Naive thymus-derived CD4-positive, alpha-beta T cell (primary cell): ENCODE measurements around the gene WTAP. TPM values are rescaled to one million over a fixed set of nuclear protein-coding genes. Genes with fewer than 3 reads are reported as not detected.

ENCODE experiments used
- ATAC-seq: fragments of 150-1000 bp; cut with Tn5 transposase; 2 replicates; pipeline ENCODE4 v1.10.0; 2021; ENCODE audit warnings: mild to moderate bottlenecking, moderate library complexity
- CTCF ChIA-PET: fragments of 350-600 bp; sonication (Branson Sonifier 250); formaldehyde crosslinking; loops from one replicate; lab custom pipeline; 2021; ENCODE audit warnings: antibody characterized with exemption; lab: Charles Lee
- POLR2A ChIA-PET: fragments of 350-600 bp; sonication (Branson Sonifier 250); formaldehyde crosslinking; loops from one replicate; lab custom pipeline; 2021; ENCODE audit warnings: antibody characterized with exemption, inconsistent platforms; lab: Charles Lee
- DNase-seq, 9 donors: peaks; one replicate each; pipeline versions ENCODE4 v3.0.0 to v3.0.0-alpha.2; 2020 to 2022; ENCODE audit warnings: mixed read lengths in 1 of 9
- H3K27ac ChIP-seq: one replicate; pipeline ENCODE4 v1.7.0; 2013; ENCODE audit warnings: mild to moderate bottlenecking, low read depth, low read length, moderate library complexity
- H3K27me3 ChIP-seq, 2 donors: one replicate each; pipeline ENCODE4 v1.7.0; 2013; ENCODE audit warnings: low read length in 2 of 2, mild to moderate bottlenecking in 2 of 2, moderate library complexity in 2 of 2; ENCODE audit not compliant: control insufficient read depth in 2 of 2, insufficient read depth in 2 of 2
- H3K36me3 ChIP-seq, 3 experiments: 1 replicate in 2 of 3; 2 replicates in 1 of 3; pipeline ENCODE4 v1.7.0; 2013; ENCODE audit warnings: low read length in 3 of 3, mild to moderate bottlenecking in 3 of 3, moderate library complexity in 1 of 3; ENCODE audit not compliant: insufficient read depth in 3 of 3, control insufficient read depth in 2 of 3
- H3K4me1 ChIP-seq, 2 donors: one replicate each; pipeline ENCODE4 v1.7.0; 2013; ENCODE audit warnings: low read length in 2 of 2, mild to moderate bottlenecking in 2 of 2, moderate library complexity in 1 of 2; ENCODE audit not compliant: control insufficient read depth in 2 of 2, insufficient read depth in 2 of 2
- H3K4me3 ChIP-seq: 2 replicates; pipeline ENCODE4 v1.7.0; 2013; ENCODE audit warnings: mild to moderate bottlenecking, low read length
- H3K9me3 ChIP-seq, 3 experiments: 1 replicate in 2 of 3; 2 replicates in 1 of 3; pipeline ENCODE4 v1.7.0; 2013; ENCODE audit warnings: low read length in 3 of 3; ENCODE audit not compliant: control insufficient read depth in 2 of 3
- H3K27ac Mint-ChIP-seq, 9 donors: one replicate each; pipeline ENCODE4 v1.8.0; 2020 to 2022; ENCODE audit warnings: mixed read lengths in 9 of 9, mild to moderate bottlenecking in 8 of 9, moderate library complexity in 5 of 9, inconsistent platforms in 2 of 9
- H3K27me3 Mint-ChIP-seq, 5 donors: one replicate each; pipeline ENCODE4 v1.8.0; 2021 to 2022; ENCODE audit warnings: mixed read lengths in 5 of 5, mild to moderate bottlenecking in 1 of 5
- H3K36me3 Mint-ChIP-seq, 5 donors: one replicate each; pipeline ENCODE4 v1.8.0; 2020 to 2022; ENCODE audit warnings: mixed read lengths in 5 of 5, mild to moderate bottlenecking in 3 of 5, inconsistent platforms in 1 of 5
- H3K4me1 Mint-ChIP-seq, 7 donors: one replicate each; pipeline ENCODE4 v1.8.0; 2020 to 2022; ENCODE audit warnings: mixed read lengths in 7 of 7, mild to moderate bottlenecking in 3 of 7, inconsistent platforms in 1 of 7
- H3K4me3 Mint-ChIP-seq, 10 donors: one replicate each; pipeline ENCODE4 v1.8.0; 2020 to 2022; ENCODE audit warnings: mild to moderate bottlenecking in 10 of 10, mixed read lengths in 10 of 10, moderate library complexity in 6 of 10, inconsistent platforms in 2 of 10
- H3K9me3 Mint-ChIP-seq, 11 donors: one replicate each; pipeline ENCODE4 v1.8.0; 2020 to 2022; ENCODE audit warnings: mixed read lengths in 11 of 11, mild to moderate bottlenecking in 4 of 11, inconsistent platforms in 1 of 11, moderate library complexity in 1 of 11
- intact Hi-C, 2 donors: fragments of 100-400 bp; cut with micrococcal nuclease; formaldehyde crosslinking; loops; one replicate each; pipeline ENCODE4 v1.15.1; 2023
- polyA plus RNA-seq, 2 donors: library from polyadenylated mRNA; unstranded; fragments of 300-500 nt; fragmentation: Illumina TruSeq; gene quantifications; one replicate each; pipeline ENCODE4 v1.2.3, GENCODE V29; 2021
- total RNA-seq, 6 experiments: library from RNA in 5 of 6; stranded (reverse) in 5 of 6; gene quantifications; 1 replicate in 5 of 6; 2 replicates in 1 of 6; pipeline ENCODE4 v1.2.3 and lab custom pipeline; 2021 to 2026

Gene WTAP
- total and polyA plus RNA-seq, 7 experiments from 2014 or later, result 117 to 152 (median 133) TPM

- no peak for DNase-seq
- no peak overlapping the region for H3K4me3 ChIP-seq
- no peaks in the 10 kb centered on the region for H3K27me3 Mint-ChIP-seq
- ChIA-PET POLR2A (no interaction called here), CTCF (no interaction called here)
- H3K27ac ChIP-seq, result no peak overlapping the region
- H3K27me3 ChIP-seq, result no peaks in the 10 kb centered on the region
- peaks cover 19 to 81% (median 22%) of the 10 kb centered on the region in 3 experiments for H3K36me3 ChIP-seq
- H3K4me3 Mint-ChIP-seq, result no peak overlapping the region
- intact Hi-C loops, result no loop called here
- H3K36me3 Mint-ChIP-seq, result peaks cover 10 to 54% (median 29%) of the 10 kb centered on the region in 5 donors
- ATAC-seq, result no peak
- peaks cover 7 to 20% (median 8%) of the 10 kb centered on the region in 7 donors for H3K4me1 Mint-ChIP-seq
- H3K9me3 ChIP-seq, result no peaks in the 10 kb centered on the region
- peak overlapping the region in 5 of 9 donors; percentile 12 to 79 (median 45) for H3K27ac Mint-ChIP-seq
- H3K4me1 ChIP-seq, result peaks cover 0 to 2% of the 10 kb centered on the region in 2 donors
- no peaks in the 10 kb centered on the region for H3K9me3 Mint-ChIP-seq
Measured at GRCh38 chr6:159777240-159777904, 50.1 kb downstream of the WTAP start.

- Histone ChIP-seq H3K4me3 (no peak overlapping the region), H3K27ac (no peak overlapping the region), H3K9me3 (no peaks in the 10 kb centered on the region), H3K36me3 (peaks cover 19 to 88% (median 29%) of the 10 kb centered on the region in 3 experiments), H3K27me3 (no peaks in the 10 kb centered on the region), H3K4me1 (peaks cover 0 to 7% of the 10 kb centered on the region in 2 donors)
- Mint-ChIP-seq H3K4me3 (no peak overlapping the region), H3K36me3 (peaks cover 17 to 60% (median 36%) of the 10 kb centered on the region in 5 donors), H3K4me1 (peaks cover 13 to 28% (median 16%) of the 10 kb centered on the region in 7 donors), H3K27me3 (no peaks in the 10 kb centered on the region), H3K27ac (peak overlapping the region in 5 of 9 donors; percentile 14 to 64 (median 59)), H3K9me3 (no peaks in the 10 kb centered on the region)
- ATAC-seq (no peak), DNase-seq (no peak)
- ChIA-PET POLR2A (no interaction called here), CTCF (no interaction called here)
- intact Hi-C loops, result no loop called here
Measured at GRCh38 chr6:159778131-159778530, 50.8 kb downstream of the WTAP start.

GRCh38 chr6:159778542-159779103 is 51.3 kb downstream of the WTAP start:
- Mint-ChIP-seq H3K27me3 (no peaks in the 10 kb centered on the region), H3K36me3 (peaks cover 17 to 65% (median 38%) of the 10 kb centered on the region in 5 donors), H3K27ac (peak overlapping the region in 4 of 9 donors; percentile 14 to 64 (median 60)), H3K4me1 (peaks cover 13 to 28% (median 20%) of the 10 kb centered on the region in 7 donors), H3K4me3 (no peak overlapping the region), H3K9me3 (no peaks in the 10 kb centered on the region)
- Histone ChIP-seq H3K36me3 (peaks cover 19 to 93% (median 29%) of the 10 kb centered on the region in 3 experiments), H3K27ac (no peak overlapping the region), H3K4me1 (peaks cover 0 to 7% of the 10 kb centered on the region in 2 donors), H3K4me3 (no peak overlapping the region), H3K9me3 (no peaks in the 10 kb centered on the region), H3K27me3 (no peaks in the 10 kb centered on the region)
- DNase-seq (no peak), ATAC-seq (no peak)
- POLR2A ChIA-PET, result interaction anchor here (1.3 kb wide), 1 partner anchor 17 kb away, joined by 3 read pairs; the partner anchor contains the start of gene ACAT2
- CTCF ChIA-PET, result no interaction called here
- intact Hi-C loops, result no loop called here

GRCh38 chr6:159788276-159788675 is 61.0 kb downstream of the WTAP start:
- DNase-seq (peak in 1 of 9 donors; percentile 6), ATAC-seq (no peak)
- no peaks in the 10 kb centered on the region for H3K9me3 ChIP-seq
- no peaks in the 10 kb centered on the region for H3K27me3 ChIP-seq
- peaks cover 15 to 27% of the 10 kb centered on the region in 2 donors for H3K4me1 ChIP-seq
- peaks cover 40 to 79% (median 68%) of the 10 kb centered on the region in 7 donors for H3K4me1 Mint-ChIP-seq
- H3K4me3 ChIP-seq, result peak overlapping the region; percentile 98
- H3K4me3 Mint-ChIP-seq, result peak overlapping the region; percentile 87 to 100 (median 98)
- no peaks in the 10 kb centered on the region for H3K9me3 Mint-ChIP-seq
- peaks cover 4 to 41% (median 29%) of the 10 kb centered on the region in 5 donors for H3K36me3 Mint-ChIP-seq
- POLR2A ChIA-PET, result interaction anchor here (0.6 to 6.1 kb wide), 8 partner anchors 15 to 1731 kb away, joined by 3 to 101 read pairs (median 8); partner anchors contain the start of genes ACAT2, SOD2 and WTAP
- peak overlapping the region; percentile 61 to 99 (median 86) for H3K27ac Mint-ChIP-seq
- H3K27me3 Mint-ChIP-seq, result peaks cover 0 to 3% (median 0%) of the 10 kb centered on the region in 5 donors
- intact Hi-C loops, result loop anchor here in 1 of 2 donors (2.0 to 5.0 kb wide), 2 partner anchors 229 to 674 kb away; no protein-coding TSS in a partner anchor
- CTCF ChIA-PET, result interaction anchor here (0.7 to 0.9 kb wide), 2 partner anchors 14 to 154 kb away, joined by 3 to 4 read pairs; no protein-coding TSS in a partner anchor
- H3K36me3 ChIP-seq, result peaks cover 5 to 37% (median 18%) of the 10 kb centered on the region in 3 experiments
- H3K27ac ChIP-seq, result peak overlapping the region; percentile 94

- Mint-ChIP-seq H3K9me3 (no peaks in the 10 kb centered on the region), H3K27me3 (peaks cover 0 to 3% (median 0%) of the 10 kb centered on the region in 5 donors), H3K4me1 (peaks cover 40 to 78% (median 64%) of the 10 kb centered on the region in 7 donors), H3K4me3 (peak overlapping the region; percentile 87 to 100 (median 98)), H3K27ac (peak overlapping the region; percentile 82 to 99 (median 96)), H3K36me3 (peaks cover 4 to 37% (median 29%) of the 10 kb centered on the region in 5 donors)
- peak overlapping the region; percentile 94 for H3K27ac ChIP-seq
- intact Hi-C loops, result loop anchor here (1.0 to 5.0 kb wide), 10 partner anchors 27 to 731 kb away; partner anchors contain the start of genes ACAT2 (in 2 of the 2) and WTAP (in 2 of the 2)
- peaks cover 15 to 27% of the 10 kb centered on the region in 2 donors for H3K4me1 ChIP-seq
- POLR2A ChIA-PET, result interaction anchor here (0.6 to 6.1 kb wide), 11 partner anchors 8 to 180 kb away, joined by 3 to 101 read pairs (median 9); partner anchors contain the start of genes ACAT2, IGF2R, SOD2 and WTAP
- H3K4me3 ChIP-seq, result peak overlapping the region; percentile 98
- DNase-seq (peak in 7 of 9 donors; percentile 2 to 40 (median 14)), ATAC-seq (no peak)
- peaks cover 5 to 33% (median 18%) of the 10 kb centered on the region in 3 experiments for H3K36me3 ChIP-seq
- H3K9me3 ChIP-seq, result no peaks in the 10 kb centered on the region
- H3K27me3 ChIP-seq, result no peaks in the 10 kb centered on the region
- CTCF ChIA-PET, result interaction anchor here (0.6 to 2.1 kb wide), 5 partner anchors 15 to 153 kb away, joined by 3 to 6 read pairs (median 4); partner anchors contain the start of gene ACAT2
Measured at GRCh38 chr6:159788753-159789376, 61.6 kb downstream of the WTAP start.
